OCI-LY3 (cell line): ENCODE data around the gene REEP3.

ENCODE experiments used
- H2AFZ ChIP-seq: fragments of 200-600, 300-600 bp; shearing (Covaris generic); 2 replicates; pipeline ENCODE4 v1.6.0; 2014; ENCODE audit warnings: antibody characterized with exemption, low read depth, low read length
- H3K27ac ChIP-seq: fragments of 200-600, 300-600 bp; sonication (generic); 2 replicates; pipeline ENCODE4 v1.5.1; 2014; ENCODE audit warnings: mild to moderate bottlenecking, low read length, moderate library complexity, mixed read lengths
- H3K27me3 ChIP-seq: fragments of 200-600, 300-600 bp; sonication (generic); 2 replicates; pipeline ENCODE4 v1.6.1; 2014; ENCODE audit warnings: low read depth, low read length, mixed read lengths
- H3K36me3 ChIP-seq: fragments of 200-600, 300-600 bp; sonication (generic); replicated peaks from 2 replicates; pipeline ENCODE3; 2014; ENCODE audit warnings: low read depth, low read length, mixed read lengths
- H3K4me1 ChIP-seq: fragments of 300-600, 200-600 bp; sonication (generic); 2 replicates; pipeline ENCODE4 v1.6.1; 2014; ENCODE audit warnings: low read length, mixed read lengths
- H3K4me2 ChIP-seq: fragments of 200-600, 300-600 bp; sonication (generic); 2 replicates; pipeline ENCODE4 v1.6.1; 2014; ENCODE audit warnings: low read length, mixed read lengths
- H3K4me3 ChIP-seq: fragments of 300-600, 200-600 bp; sonication (generic); 2 replicates; pipeline ENCODE4 v1.5.1; 2014; ENCODE audit warnings: antibody characterized with exemption, mild to moderate bottlenecking, low read length, moderate library complexity
- H3K79me2 ChIP-seq: fragments of 300-600, 200-600 bp; shearing (Covaris generic); 2 replicates; pipeline ENCODE4 v1.6.1; 2014; ENCODE audit warnings: mild to moderate bottlenecking, low read length, mixed read lengths
- H3K9ac ChIP-seq: fragments of 300-600, 200-600 bp; shearing (Covaris generic); 2 replicates; pipeline ENCODE4 v1.6.0; 2014; ENCODE audit warnings: mild to moderate bottlenecking, low read length, moderate library complexity
- H3K9me3 ChIP-seq: fragments of 200-600, 300-600 bp; shearing (Covaris generic); 2 replicates; pipeline ENCODE4 v1.6.1; 2014; ENCODE audit warnings: low read length, mixed read lengths; ENCODE audit not compliant: insufficient read depth
- H4K20me1 ChIP-seq: fragments of 200-600, 300-600 bp; sonication (generic); 2 replicates; pipeline ENCODE4 v1.6.1; 2016; ENCODE audit warnings: low read length, mixed read lengths; ENCODE audit not compliant: insufficient read depth
- EZH2phosphoT487 ChIP-seq: fragments of 200-600 bp; shearing (Covaris generic); IDR thresholded peaks from 2 replicates; pipeline ENCODE4 v1.6.1; 2018; ENCODE audit warnings: antibody characterized with exemption, mixed run types, low read depth
- TF ChIP-seq, protein P1 (sequence below): fragments of 200-600, 300-600 bp; sonication (generic); IDR thresholded peaks from 2 replicates; pipeline ENCODE4 v1.5.1; 2014; ENCODE audit warnings: antibody characterized with exemption, low read length, low read depth

Gene REEP3

GRCh38 chr10:63534723-63535122 is 13.5 kb downstream of the REEP3 start:
- no peaks in the 10 kb centered on the region for H3K4me1 ChIP-seq
- H3K4me3 ChIP-seq = no peak overlapping the region
- no peak overlapping the region for H3K4me2 ChIP-seq
- no peaks in the 10 kb centered on the region for H3K36me3 ChIP-seq
- H4K20me1 ChIP-seq = no peaks in the 10 kb centered on the region
- TF ChIP-seq, protein P1, sequence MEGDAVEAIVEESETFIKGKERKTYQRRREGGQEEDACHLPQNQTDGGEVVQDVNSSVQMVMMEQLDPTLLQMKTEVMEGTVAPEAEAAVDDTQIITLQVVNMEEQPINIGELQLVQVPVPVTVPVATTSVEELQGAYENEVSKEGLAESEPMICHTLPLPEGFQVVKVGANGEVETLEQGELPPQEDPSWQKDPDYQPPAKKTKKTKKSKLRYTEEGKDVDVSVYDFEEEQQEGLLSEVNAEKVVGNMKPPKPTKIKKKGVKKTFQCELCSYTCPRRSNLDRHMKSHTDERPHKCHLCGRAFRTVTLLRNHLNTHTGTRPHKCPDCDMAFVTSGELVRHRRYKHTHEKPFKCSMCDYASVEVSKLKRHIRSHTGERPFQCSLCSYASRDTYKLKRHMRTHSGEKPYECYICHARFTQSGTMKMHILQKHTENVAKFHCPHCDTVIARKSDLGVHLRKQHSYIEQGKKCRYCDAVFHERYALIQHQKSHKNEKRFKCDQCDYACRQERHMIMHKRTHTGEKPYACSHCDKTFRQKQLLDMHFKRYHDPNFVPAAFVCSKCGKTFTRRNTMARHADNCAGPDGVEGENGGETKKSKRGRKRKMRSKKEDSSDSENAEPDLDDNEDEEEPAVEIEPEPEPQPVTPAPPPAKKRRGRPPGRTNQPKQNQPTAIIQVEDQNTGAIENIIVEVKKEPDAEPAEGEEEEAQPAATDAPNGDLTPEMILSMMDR = no peak
- no peak for TF ChIP-seq EZH2phosphoT487
- H3K27me3 ChIP-seq = no peaks in the 10 kb centered on the region
- H3K9ac ChIP-seq = no peak overlapping the region
- no peaks in the 10 kb centered on the region for H3K79me2 ChIP-seq
- H2AFZ ChIP-seq = no peak overlapping the region
- H3K27ac ChIP-seq = no peak overlapping the region
- no peaks in the 10 kb centered on the region for H3K9me3 ChIP-seq

DNA sequence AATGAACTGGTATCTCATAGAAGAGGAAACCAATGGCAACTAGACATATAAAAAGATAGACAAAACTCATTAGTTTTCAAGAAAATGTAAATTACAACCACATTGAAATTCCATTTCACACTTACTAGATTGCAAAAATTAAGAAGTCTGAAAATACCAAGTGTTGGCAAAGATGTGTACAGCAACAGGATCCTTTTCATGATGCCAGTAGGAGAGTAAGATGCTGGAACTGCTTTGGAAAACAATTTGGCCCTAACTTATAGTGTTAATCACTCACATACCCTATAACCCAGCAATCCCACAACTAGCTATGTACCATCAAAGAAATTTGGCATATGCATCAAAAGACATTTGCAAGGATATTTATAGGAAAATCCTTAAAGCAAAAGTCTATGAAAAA is 15.5 kb downstream of the REEP3 start:
- Histone ChIP-seq H3K4me3 (no peak overlapping the region), H3K27me3 (no peaks in the 10 kb centered on the region), H4K20me1 (no peaks in the 10 kb centered on the region), H2AFZ (no peak overlapping the region), H3K9ac (no peak overlapping the region), H3K4me1 (no peaks in the 10 kb centered on the region), H3K27ac (no peak overlapping the region), H3K4me2 (no peak overlapping the region), H3K36me3 (no peaks in the 10 kb centered on the region), H3K79me2 (no peaks in the 10 kb centered on the region), H3K9me3 (no peaks in the 10 kb centered on the region)
- TF ChIP-seq, protein P1 = no peak
- no peak for TF ChIP-seq EZH2phosphoT487

- Histone ChIP-seq H3K4me1 (no peaks in the 10 kb centered on the region), H3K79me2 (no peaks in the 10 kb centered on the region), H3K27me3 (no peaks in the 10 kb centered on the region), H4K20me1 (no peaks in the 10 kb centered on the region), H2AFZ (no peak overlapping the region), H3K36me3 (no peaks in the 10 kb centered on the region), H3K4me3 (no peak overlapping the region), H3K4me2 (no peak overlapping the region), H3K9me3 (no peaks in the 10 kb centered on the region), H3K9ac (no peak overlapping the region), H3K27ac (no peak overlapping the region)
- TF ChIP-seq, protein P1 = no peak
- no peak for TF ChIP-seq EZH2phosphoT487
Measured at GRCh38 chr10:63537536-63537935, 16.3 kb downstream of the REEP3 start.

DNA sequence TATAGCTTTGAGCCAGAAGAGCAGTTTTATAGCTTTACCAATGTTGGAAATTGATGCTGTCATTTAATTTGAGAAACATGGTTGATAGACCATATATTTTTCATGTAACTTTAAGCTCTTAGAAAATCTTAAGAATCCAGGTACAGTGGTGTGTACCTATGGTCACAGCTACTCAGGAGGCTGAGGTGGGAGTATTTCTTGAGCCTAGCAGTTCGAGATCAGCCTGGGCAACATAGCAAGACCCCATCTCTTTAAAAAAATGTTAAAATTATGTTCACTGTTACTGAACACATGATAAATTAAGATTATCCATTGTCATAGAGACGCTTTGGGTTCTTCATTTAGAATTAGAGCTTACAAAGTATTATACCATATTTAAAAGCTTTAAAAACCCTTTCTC is 18.2 kb downstream of the REEP3 start:
- no peak overlapping the region for H3K4me2 ChIP-seq
- H4K20me1 ChIP-seq = no peaks in the 10 kb centered on the region
- no peak overlapping the region for H3K27ac ChIP-seq
- H3K4me3 ChIP-seq = no peak overlapping the region
- no peaks in the 10 kb centered on the region for H3K4me1 ChIP-seq
- H3K79me2 ChIP-seq = no peaks in the 10 kb centered on the region
- H2AFZ ChIP-seq = no peak overlapping the region
- no peaks in the 10 kb centered on the region for H3K27me3 ChIP-seq
- TF ChIP-seq, protein P1 = no peak
- TF ChIP-seq EZH2phosphoT487 = no peak
- H3K9me3 ChIP-seq = no peaks in the 10 kb centered on the region
- H3K36me3 ChIP-seq = no peaks in the 10 kb centered on the region
- no peak overlapping the region for H3K9ac ChIP-seq
